ENCODE data around the gene SMARCC2. TPM values are rescaled to one million over a fixed set of nuclear protein-coding genes. Genes with fewer than 3 reads are reported as not detected.

Gene SMARCC2
- polyA plus RNA-seq, 3 donors = 22.2 to 63.7 (median 43.5) TPM

DNA sequence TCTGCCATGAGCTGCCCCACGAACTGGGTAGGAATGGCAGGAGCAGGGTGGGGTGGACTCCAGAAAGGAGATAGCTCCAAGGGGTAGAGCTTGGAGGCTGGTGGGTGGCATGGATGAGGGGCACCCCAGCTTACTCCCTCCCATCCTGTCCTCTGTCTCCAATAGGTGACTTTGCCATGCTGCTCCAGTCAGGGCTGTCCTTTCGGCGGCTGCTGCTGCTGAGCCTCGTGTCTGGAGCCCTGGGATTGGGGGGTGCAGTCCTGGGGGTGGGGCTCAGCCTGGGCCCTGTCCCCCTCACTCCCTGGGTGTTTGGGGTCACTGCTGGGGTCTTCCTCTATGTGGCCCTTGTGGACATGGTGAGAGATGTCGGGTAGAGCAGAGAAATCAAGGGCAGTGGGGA is 47.7 kb upstream of the SMARCC2 start:
- Mint-ChIP-seq H3K27ac (no peak overlapping the region), H3K4me1 (no peaks in the 10 kb centered on the region), H3K36me3 (peaks cover 32 to 41% of the 10 kb centered on the region in 2 donors), H3K27me3 (ENCODE audit: low read depth in 3 of 3) (peaks cover 0 to 2% (median 0%) of the 10 kb centered on the region in 3 donors), H3K9me3 (no peaks in the 10 kb centered on the region), H3K4me3 (no peak overlapping the region)
- Histone ChIP-seq H3K79me2 (ENCODE audit: insufficient read depth, low read length) (no peaks in the 10 kb centered on the region), H3K27ac (ENCODE audit: low read depth in 1 of 2, low read length in 2 of 2) (no peak overlapping the region), H3K4me1 (ENCODE audit: control insufficient read depth in 1 of 2, insufficient read depth in 2 of 2, low read length in 2 of 2) (no peaks in the 10 kb centered on the region), H3K9me3 (replicated peaks in 1 of 2; ENCODE audit: control insufficient read depth in 1 of 2, insufficient read depth in 1 of 2, low read length in 2 of 2) (no peaks in the 10 kb centered on the region), H3K27me3 (ENCODE audit: control insufficient read depth in 2 of 2, insufficient read depth in 2 of 2, low read length in 2 of 2) (no peaks in the 10 kb centered on the region), H3K4me2 (replicated peaks; ENCODE audit: extremely low read depth, low read length, poor library complexity, severe bottlenecking) (no peak overlapping the region), H2AFZ (ENCODE audit: insufficient read depth, low read depth, low read length, poor library complexity, severe bottlenecking) (no peak overlapping the region), H3K4me3 (replicated peaks in 1 of 3; ENCODE audit: low read depth in 2 of 3, low read length in 3 of 3) (no peak overlapping the region), H3K9ac (ENCODE audit: insufficient read depth, low read length, poor library complexity, severe bottlenecking) (no peak overlapping the region), H3K36me3 (replicated peaks in 1 of 2; ENCODE audit: control insufficient read depth in 1 of 2, insufficient read depth in 2 of 2, low read length in 2 of 2) (peaks cover 17 to 37% of the 10 kb centered on the region in 2 donors), H4K20me1 (ENCODE audit: insufficient read depth, low read length) (no peaks in the 10 kb centered on the region)
- DNase-seq = no peak
- intact Hi-C loops (cut with micrococcal nuclease) = no loop called here
- TF ChIP-seq, protein P1, sequence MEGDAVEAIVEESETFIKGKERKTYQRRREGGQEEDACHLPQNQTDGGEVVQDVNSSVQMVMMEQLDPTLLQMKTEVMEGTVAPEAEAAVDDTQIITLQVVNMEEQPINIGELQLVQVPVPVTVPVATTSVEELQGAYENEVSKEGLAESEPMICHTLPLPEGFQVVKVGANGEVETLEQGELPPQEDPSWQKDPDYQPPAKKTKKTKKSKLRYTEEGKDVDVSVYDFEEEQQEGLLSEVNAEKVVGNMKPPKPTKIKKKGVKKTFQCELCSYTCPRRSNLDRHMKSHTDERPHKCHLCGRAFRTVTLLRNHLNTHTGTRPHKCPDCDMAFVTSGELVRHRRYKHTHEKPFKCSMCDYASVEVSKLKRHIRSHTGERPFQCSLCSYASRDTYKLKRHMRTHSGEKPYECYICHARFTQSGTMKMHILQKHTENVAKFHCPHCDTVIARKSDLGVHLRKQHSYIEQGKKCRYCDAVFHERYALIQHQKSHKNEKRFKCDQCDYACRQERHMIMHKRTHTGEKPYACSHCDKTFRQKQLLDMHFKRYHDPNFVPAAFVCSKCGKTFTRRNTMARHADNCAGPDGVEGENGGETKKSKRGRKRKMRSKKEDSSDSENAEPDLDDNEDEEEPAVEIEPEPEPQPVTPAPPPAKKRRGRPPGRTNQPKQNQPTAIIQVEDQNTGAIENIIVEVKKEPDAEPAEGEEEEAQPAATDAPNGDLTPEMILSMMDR (IDR thresholded peaks at IDR 0.05) = no peak
- no CpG with 5 or more reads among the region's 5 CpGs for WGBS (ENCODE audit: insufficient coverage)

DNA sequence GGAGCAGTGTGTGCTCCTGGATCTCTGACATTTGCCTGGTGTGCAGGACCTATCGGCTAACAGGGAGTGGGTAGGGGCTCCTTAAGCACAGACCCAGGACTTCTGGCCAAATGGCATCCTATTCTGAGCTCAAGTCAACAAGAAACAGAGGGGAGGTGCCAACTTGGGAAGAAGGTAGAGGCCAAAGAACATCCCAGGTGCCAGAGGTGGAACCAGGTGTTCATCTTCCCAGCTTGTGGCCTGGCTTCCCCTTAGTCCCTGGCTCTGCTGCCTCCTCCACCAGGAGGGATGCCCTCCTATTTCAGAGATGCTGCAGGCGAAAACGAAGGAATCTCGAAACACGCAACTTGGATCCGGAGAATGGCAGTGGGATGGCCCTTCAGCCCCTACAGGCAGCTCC is 46.8 kb upstream of the SMARCC2 start:
- DNase-seq = no peak
- Histone ChIP-seq H3K36me3 (replicated peaks in 1 of 2; ENCODE audit: control insufficient read depth in 1 of 2, insufficient read depth in 2 of 2, low read length in 2 of 2) (peaks cover 8 to 28% of the 10 kb centered on the region in 2 donors), H3K27ac (ENCODE audit: low read depth in 1 of 2, low read length in 2 of 2) (no peak overlapping the region), H3K4me1 (ENCODE audit: control insufficient read depth in 1 of 2, insufficient read depth in 2 of 2, low read length in 2 of 2) (no peaks in the 10 kb centered on the region), H3K27me3 (ENCODE audit: control insufficient read depth in 2 of 2, insufficient read depth in 2 of 2, low read length in 2 of 2) (no peaks in the 10 kb centered on the region), H3K9ac (ENCODE audit: insufficient read depth, low read length, poor library complexity, severe bottlenecking) (no peak overlapping the region), H3K79me2 (ENCODE audit: insufficient read depth, low read length) (no peaks in the 10 kb centered on the region), H4K20me1 (ENCODE audit: insufficient read depth, low read length) (no peaks in the 10 kb centered on the region), H3K4me2 (replicated peaks; ENCODE audit: extremely low read depth, low read length, poor library complexity, severe bottlenecking) (no peak overlapping the region), H3K4me3 (replicated peaks in 1 of 3; ENCODE audit: low read depth in 2 of 3, low read length in 3 of 3) (no peak overlapping the region), H3K9me3 (replicated peaks in 1 of 2; ENCODE audit: control insufficient read depth in 1 of 2, insufficient read depth in 1 of 2, low read length in 2 of 2) (no peaks in the 10 kb centered on the region), H2AFZ (ENCODE audit: insufficient read depth, low read depth, low read length, poor library complexity, severe bottlenecking) (no peak overlapping the region)
- H3K27me3 Mint-ChIP-seq (ENCODE audit: low read depth in 3 of 3) = peaks cover 0 to 2% (median 0%) of the 10 kb centered on the region in 3 donors
- no peaks in the 10 kb centered on the region for H3K9me3 Mint-ChIP-seq
- TF ChIP-seq, protein P1 (IDR thresholded peaks at IDR 0.05) = no peak
- H3K4me3 Mint-ChIP-seq = no peak overlapping the region
- 100% methylated on average over 5 of the region's 6 CpGs for WGBS (ENCODE audit: insufficient coverage)
- H3K27ac Mint-ChIP-seq = no peak overlapping the region
- no peaks in the 10 kb centered on the region for H3K4me1 Mint-ChIP-seq
- intact Hi-C loops (cut with micrococcal nuclease) = no loop called here
- peaks cover 23 to 32% of the 10 kb centered on the region in 2 donors for H3K36me3 Mint-ChIP-seq

Data from CD14-positive monocyte (primary cell).